ENCODE measurements around the gene ELMOD3.

DNA sequence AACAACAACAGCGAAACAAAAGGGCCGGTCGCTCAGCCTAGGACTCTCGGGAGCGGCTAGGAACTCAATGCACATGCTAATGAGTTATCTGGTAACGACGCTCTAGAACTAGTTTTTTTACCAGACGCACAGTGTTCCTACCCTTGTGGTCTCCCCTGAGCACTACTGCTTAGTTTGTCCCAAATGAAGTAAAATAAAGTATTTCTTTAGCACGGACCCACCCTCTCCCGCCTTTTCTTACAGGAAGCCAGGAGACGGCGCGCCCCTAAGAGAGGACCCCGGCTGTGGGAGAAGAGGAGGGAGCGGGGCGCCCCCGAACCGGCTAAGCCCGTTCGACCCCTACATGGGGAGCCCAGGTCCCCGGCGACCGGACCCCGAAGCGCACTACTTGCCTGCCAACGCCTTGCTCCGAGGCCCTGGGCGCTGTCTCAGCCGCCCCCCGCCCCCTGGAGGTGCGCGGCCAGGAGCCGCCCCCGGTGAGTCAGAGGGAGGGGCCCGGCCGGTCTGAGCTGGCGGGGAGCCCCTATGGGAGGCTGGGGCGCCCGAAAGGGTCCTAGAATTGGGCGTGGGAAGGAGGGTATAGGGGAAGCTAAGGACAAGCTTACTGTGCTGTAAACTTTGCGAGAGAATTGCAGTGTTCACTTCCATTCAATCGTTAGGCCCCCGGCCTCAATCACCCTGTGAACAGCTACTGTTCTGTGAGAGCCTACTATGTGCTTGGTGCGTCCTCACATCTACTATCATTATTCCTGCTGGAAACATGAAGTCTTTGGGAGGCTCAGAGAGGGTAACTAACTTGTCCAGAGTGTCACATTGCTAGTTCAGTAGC is 59.2 kb downstream of the ELMOD3 start:
- TF ChIP-seq, protein P1, sequence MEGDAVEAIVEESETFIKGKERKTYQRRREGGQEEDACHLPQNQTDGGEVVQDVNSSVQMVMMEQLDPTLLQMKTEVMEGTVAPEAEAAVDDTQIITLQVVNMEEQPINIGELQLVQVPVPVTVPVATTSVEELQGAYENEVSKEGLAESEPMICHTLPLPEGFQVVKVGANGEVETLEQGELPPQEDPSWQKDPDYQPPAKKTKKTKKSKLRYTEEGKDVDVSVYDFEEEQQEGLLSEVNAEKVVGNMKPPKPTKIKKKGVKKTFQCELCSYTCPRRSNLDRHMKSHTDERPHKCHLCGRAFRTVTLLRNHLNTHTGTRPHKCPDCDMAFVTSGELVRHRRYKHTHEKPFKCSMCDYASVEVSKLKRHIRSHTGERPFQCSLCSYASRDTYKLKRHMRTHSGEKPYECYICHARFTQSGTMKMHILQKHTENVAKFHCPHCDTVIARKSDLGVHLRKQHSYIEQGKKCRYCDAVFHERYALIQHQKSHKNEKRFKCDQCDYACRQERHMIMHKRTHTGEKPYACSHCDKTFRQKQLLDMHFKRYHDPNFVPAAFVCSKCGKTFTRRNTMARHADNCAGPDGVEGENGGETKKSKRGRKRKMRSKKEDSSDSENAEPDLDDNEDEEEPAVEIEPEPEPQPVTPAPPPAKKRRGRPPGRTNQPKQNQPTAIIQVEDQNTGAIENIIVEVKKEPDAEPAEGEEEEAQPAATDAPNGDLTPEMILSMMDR (IDR thresholded peaks at IDR 0.05): no peak
- TF ChIP-seq ZNF416 (CRISPR knock-in tag; IDR thresholded peaks at IDR 0.05) (no peak), ESRRA (CRISPR knock-in tag; IDR thresholded peaks at IDR 0.05; ENCODE audit: borderline replicate concordance) (no peak), SMAD3 (CRISPR knock-in tag; IDR thresholded peaks at IDR 0.05; ENCODE audit: borderline replicate concordance) (no peak), CBFB (CRISPR knock-in tag; IDR thresholded peaks at IDR 0.05; ENCODE audit: low read depth) (no peak), IRF2 (CRISPR knock-in tag; IDR thresholded peaks at IDR 0.05; ENCODE audit: borderline replicate concordance, low read depth) (no peak), TCF7 (CRISPR knock-in tag; IDR thresholded peaks at IDR 0.05; ENCODE audit: low read depth) (no peak), CREB1 (CRISPR knock-in tag; IDR thresholded peaks at IDR 0.05) (no peak)
- TF ChIP-seq, protein P2, sequence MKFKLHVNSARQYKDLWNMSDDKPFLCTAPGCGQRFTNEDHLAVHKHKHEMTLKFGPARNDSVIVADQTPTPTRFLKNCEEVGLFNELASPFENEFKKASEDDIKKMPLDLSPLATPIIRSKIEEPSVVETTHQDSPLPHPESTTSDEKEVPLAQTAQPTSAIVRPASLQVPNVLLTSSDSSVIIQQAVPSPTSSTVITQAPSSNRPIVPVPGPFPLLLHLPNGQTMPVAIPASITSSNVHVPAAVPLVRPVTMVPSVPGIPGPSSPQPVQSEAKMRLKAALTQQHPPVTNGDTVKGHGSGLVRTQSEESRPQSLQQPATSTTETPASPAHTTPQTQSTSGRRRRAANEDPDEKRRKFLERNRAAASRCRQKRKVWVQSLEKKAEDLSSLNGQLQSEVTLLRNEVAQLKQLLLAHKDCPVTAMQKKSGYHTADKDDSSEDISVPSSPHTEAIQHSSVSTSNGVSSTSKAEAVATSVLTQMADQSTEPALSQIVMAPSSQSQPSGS (CRISPR knock-in tag; IDR thresholded peaks at IDR 0.05; ENCODE audit: borderline replicate concordance, low read depth): no peak
- TF ChIP-seq, protein P3, sequence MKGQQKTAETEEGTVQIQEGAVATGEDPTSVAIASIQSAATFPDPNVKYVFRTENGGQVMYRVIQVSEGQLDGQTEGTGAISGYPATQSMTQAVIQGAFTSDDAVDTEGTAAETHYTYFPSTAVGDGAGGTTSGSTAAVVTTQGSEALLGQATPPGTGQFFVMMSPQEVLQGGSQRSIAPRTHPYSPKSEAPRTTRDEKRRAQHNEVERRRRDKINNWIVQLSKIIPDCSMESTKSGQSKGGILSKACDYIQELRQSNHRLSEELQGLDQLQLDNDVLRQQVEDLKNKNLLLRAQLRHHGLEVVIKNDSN (CRISPR knock-in tag; IDR thresholded peaks at IDR 0.05): no peak
- TF ChIP-seq, protein P4, sequence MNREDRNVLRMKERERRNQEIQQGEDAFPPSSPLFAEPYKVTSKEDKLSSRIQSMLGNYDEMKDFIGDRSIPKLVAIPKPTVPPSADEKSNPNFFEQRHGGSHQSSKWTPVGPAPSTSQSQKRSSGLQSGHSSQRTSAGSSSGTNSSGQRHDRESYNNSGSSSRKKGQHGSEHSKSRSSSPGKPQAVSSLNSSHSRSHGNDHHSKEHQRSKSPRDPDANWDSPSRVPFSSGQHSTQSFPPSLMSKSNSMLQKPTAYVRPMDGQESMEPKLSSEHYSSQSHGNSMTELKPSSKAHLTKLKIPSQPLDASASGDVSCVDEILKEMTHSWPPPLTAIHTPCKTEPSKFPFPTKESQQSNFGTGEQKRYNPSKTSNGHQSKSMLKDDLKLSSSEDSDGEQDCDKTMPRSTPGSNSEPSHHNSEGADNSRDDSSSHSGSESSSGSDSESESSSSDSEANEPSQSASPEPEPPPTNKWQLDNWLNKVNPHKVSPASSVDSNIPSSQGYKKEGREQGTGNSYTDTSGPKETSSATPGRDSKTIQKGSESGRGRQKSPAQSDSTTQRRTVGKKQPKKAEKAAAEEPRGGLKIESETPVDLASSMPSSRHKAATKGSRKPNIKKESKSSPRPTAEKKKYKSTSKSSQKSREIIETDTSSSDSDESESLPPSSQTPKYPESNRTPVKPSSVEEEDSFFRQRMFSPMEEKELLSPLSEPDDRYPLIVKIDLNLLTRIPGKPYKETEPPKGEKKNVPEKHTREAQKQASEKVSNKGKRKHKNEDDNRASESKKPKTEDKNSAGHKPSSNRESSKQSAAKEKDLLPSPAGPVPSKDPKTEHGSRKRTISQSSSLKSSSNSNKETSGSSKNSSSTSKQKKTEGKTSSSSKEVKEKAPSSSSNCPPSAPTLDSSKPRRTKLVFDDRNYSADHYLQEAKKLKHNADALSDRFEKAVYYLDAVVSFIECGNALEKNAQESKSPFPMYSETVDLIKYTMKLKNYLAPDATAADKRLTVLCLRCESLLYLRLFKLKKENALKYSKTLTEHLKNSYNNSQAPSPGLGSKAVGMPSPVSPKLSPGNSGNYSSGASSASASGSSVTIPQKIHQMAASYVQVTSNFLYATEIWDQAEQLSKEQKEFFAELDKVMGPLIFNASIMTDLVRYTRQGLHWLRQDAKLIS (CRISPR knock-in tag; IDR thresholded peaks at IDR 0.05; ENCODE audit: borderline replicate concordance): no peak
- TF ChIP-seq, protein P5, sequence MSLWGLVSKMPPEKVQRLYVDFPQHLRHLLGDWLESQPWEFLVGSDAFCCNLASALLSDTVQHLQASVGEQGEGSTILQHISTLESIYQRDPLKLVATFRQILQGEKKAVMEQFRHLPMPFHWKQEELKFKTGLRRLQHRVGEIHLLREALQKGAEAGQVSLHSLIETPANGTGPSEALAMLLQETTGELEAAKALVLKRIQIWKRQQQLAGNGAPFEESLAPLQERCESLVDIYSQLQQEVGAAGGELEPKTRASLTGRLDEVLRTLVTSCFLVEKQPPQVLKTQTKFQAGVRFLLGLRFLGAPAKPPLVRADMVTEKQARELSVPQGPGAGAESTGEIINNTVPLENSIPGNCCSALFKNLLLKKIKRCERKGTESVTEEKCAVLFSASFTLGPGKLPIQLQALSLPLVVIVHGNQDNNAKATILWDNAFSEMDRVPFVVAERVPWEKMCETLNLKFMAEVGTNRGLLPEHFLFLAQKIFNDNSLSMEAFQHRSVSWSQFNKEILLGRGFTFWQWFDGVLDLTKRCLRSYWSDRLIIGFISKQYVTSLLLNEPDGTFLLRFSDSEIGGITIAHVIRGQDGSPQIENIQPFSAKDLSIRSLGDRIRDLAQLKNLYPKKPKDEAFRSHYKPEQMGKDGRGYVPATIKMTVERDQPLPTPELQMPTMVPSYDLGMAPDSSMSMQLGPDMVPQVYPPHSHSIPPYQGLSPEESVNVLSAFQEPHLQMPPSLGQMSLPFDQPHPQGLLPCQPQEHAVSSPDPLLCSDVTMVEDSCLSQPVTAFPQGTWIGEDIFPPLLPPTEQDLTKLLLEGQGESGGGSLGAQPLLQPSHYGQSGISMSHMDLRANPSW (CRISPR knock-in tag; conservative IDR thresholded peaks at IDR 0.05; ENCODE audit: low read depth): no peak
- TF ChIP-seq, protein P6, sequence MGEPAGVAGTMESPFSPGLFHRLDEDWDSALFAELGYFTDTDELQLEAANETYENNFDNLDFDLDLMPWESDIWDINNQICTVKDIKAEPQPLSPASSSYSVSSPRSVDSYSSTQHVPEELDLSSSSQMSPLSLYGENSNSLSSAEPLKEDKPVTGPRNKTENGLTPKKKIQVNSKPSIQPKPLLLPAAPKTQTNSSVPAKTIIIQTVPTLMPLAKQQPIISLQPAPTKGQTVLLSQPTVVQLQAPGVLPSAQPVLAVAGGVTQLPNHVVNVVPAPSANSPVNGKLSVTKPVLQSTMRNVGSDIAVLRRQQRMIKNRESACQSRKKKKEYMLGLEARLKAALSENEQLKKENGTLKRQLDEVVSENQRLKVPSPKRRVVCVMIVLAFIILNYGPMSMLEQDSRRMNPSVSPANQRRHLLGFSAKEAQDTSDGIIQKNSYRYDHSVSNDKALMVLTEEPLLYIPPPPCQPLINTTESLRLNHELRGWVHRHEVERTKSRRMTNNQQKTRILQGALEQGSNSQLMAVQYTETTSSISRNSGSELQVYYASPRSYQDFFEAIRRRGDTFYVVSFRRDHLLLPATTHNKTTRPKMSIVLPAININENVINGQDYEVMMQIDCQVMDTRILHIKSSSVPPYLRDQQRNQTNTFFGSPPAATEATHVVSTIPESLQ (CRISPR knock-in tag; IDR thresholded peaks at IDR 0.05): no peak
- TF ChIP-seq, protein P7, sequence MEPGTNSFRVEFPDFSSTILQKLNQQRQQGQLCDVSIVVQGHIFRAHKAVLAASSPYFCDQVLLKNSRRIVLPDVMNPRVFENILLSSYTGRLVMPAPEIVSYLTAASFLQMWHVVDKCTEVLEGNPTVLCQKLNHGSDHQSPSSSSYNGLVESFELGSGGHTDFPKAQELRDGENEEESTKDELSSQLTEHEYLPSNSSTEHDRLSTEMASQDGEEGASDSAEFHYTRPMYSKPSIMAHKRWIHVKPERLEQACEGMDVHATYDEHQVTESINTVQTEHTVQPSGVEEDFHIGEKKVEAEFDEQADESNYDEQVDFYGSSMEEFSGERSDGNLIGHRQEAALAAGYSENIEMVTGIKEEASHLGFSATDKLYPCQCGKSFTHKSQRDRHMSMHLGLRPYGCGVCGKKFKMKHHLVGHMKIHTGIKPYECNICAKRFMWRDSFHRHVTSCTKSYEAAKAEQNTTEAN (CRISPR knock-in tag; IDR thresholded peaks at IDR 0.05): no peak
